HT-29 (cell line): ENCODE results near the gene UTS2B. TPM values are rescaled to one million over a fixed set of nuclear protein-coding genes. Genes with fewer than 3 reads are reported as not detected.

Experiments
- DNase-seq: peaks from one replicate; pipeline ENCODE4 v3.0.0-alpha.2; 2015; ENCODE audit warnings: low spot score
- total RNA-seq: library from RNA; depleted of rRNA; stranded (reverse); fragments of >200 nt; shearing (Covaris generic); gene quantifications from 2 replicates; pipeline ENCODE4 v1.2.3, GENCODE V29; 2014; rRNA removed

Gene UTS2B
- total RNA-seq = 0.08 and 0.64 TPM in 2 replicates

- peak; percentile 65 for DNase-seq
These were observed at the start of gene UTS2B for GRCh38 chr3:191329654-191330529. Gene UTS2B (minus strand): TSS chr3:191330526. CDS start chr3:191282189, 48,337 bp downstream.

- no peak for DNase-seq
These were observed 49.7 kb upstream of the UTS2B start for GRCh38 chr3:191380001-191380400.

- no peak for DNase-seq
These were observed 49.1 kb upstream of the UTS2B start for GRCh38 chr3:191379446-191379845.

- no peak for DNase-seq
These were observed 48.0 kb upstream of the UTS2B start for GRCh38 chr3:191378142-191378812.

GRCh38 chr3:191376516-191377141 lies 46.3 kb upstream of the UTS2B start:
- no peak for DNase-seq

- no peak for DNase-seq
These were observed 43.0 kb upstream of the UTS2B start for GRCh38 chr3:191373327-191373726.

GRCh38 chr3:191372122-191372521 lies 41.8 kb upstream of the UTS2B start:
- no peak for DNase-seq

- no peak for DNase-seq
These were observed 39.3 kb upstream of the UTS2B start for GRCh38 chr3:191369616-191370010.

GRCh38 chr3:191368755-191369615 lies 38.7 kb upstream of the UTS2B start:
- DNase-seq = no peak

GRCh38 chr3:191366675-191367074 lies 36.3 kb upstream of the UTS2B start:
- no peak for DNase-seq

- DNase-seq = no peak
These were observed 32.9 kb upstream of the UTS2B start for GRCh38 chr3:191363221-191363620.

GRCh38 chr3:191362524-191363090 lies 32.3 kb upstream of the UTS2B start:
- DNase-seq = no peak

GRCh38 chr3:191362037-191362436 lies 31.7 kb upstream of the UTS2B start:
- DNase-seq = no peak

GRCh38 chr3:191361456-191361855 lies 31.1 kb upstream of the UTS2B start:
- DNase-seq = no peak

GRCh38 chr3:191360620-191361019 lies 30.3 kb upstream of the UTS2B start:
- DNase-seq = no peak

GRCh38 chr3:191358929-191359328 lies 28.6 kb upstream of the UTS2B start:
- no peak for DNase-seq

- no peak for DNase-seq
These were observed 27.6 kb upstream of the UTS2B start for GRCh38 chr3:191357909-191358308.

GRCh38 chr3:191356631-191357439 lies 26.5 kb upstream of the UTS2B start:
- DNase-seq = no peak

- DNase-seq = no peak
These were observed 25.1 kb upstream of the UTS2B start for GRCh38 chr3:191355406-191355805.
